ENCODE results near the gene WWOX. TPM values are rescaled to one million over a fixed set of nuclear protein-coding genes. Genes with fewer than 3 reads are reported as not detected.

WWOX gene
- total and polyA plus RNA-seq, 2 of the 13 experiments (the other 11 are each of a cell fraction or from before 2014, with no cell fraction given) = 9.1 to 37.4 TPM

DNA sequence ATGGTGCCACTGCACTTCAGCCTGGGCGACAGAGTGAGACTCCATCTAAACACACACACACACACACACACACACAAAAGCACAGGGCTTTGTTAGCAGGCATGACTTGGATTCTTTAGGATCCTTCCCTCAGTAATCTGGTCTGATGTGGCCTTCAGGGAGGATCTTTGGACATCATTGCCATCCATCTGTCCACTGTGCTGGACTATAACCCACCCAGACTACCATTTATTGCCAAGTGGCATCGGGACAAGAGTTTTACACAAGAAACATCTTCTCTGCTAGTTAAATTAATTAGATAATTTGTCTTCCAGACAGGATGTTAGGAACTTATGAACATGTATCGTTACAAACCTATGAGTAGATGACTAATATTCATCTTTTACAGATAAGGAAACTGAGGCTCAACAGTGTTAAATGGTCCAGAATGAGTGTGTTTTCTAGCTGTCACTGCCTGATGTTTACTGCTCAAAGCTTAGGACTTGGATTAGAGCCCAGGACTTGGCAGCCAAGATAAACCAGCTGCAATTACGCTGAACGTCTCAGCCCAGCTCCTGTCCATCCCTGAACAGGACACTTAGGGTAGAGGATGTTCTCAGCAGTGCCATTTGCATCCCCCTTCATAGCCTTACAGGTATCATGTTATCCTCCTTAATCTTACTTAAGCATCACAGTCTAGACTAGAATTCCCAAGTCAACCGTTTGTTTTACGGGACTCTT lies 285.8 kb downstream of the WWOX start:
- H3K79me2 ChIP-seq (ENCODE audit: insufficient read depth, low read length) = no peaks in the 10 kb centered on the region
- TF ChIP-seq ZFY (CRISPR knock-in tag; IDR thresholded peaks at IDR 0.05) (no peak), EEA1 (CRISPR knock-in tag; IDR thresholded peaks at IDR 0.05; ENCODE audit: borderline replicate concordance) (no peak), HOXD1 (CRISPR knock-in tag; IDR thresholded peaks at IDR 0.05) (no peak), HOXA5 (CRISPR knock-in tag; IDR thresholded peaks at IDR 0.05) (no peak), TBX2 (CRISPR knock-in tag; IDR thresholded peaks at IDR 0.05; ENCODE audit: borderline replicate concordance) (no peak), NR2F2 (IDR thresholded peaks at IDR 0.05; ENCODE audit: borderline replicate concordance, low read depth) (no peak)
- TF ChIP-seq, protein P1, sequence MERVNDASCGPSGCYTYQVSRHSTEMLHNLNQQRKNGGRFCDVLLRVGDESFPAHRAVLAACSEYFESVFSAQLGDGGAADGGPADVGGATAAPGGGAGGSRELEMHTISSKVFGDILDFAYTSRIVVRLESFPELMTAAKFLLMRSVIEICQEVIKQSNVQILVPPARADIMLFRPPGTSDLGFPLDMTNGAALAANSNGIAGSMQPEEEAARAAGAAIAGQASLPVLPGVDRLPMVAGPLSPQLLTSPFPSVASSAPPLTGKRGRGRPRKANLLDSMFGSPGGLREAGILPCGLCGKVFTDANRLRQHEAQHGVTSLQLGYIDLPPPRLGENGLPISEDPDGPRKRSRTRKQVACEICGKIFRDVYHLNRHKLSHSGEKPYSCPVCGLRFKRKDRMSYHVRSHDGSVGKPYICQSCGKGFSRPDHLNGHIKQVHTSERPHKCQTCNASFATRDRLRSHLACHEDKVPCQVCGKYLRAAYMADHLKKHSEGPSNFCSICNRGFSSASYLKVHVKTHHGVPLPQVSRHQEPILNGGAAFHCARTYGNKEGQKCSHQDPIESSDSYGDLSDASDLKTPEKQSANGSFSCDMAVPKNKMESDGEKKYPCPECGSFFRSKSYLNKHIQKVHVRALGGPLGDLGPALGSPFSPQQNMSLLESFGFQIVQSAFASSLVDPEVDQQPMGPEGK (CRISPR knock-in tag; IDR thresholded peaks at IDR 0.05) = no peak
- TF ChIP-seq, protein P2, sequence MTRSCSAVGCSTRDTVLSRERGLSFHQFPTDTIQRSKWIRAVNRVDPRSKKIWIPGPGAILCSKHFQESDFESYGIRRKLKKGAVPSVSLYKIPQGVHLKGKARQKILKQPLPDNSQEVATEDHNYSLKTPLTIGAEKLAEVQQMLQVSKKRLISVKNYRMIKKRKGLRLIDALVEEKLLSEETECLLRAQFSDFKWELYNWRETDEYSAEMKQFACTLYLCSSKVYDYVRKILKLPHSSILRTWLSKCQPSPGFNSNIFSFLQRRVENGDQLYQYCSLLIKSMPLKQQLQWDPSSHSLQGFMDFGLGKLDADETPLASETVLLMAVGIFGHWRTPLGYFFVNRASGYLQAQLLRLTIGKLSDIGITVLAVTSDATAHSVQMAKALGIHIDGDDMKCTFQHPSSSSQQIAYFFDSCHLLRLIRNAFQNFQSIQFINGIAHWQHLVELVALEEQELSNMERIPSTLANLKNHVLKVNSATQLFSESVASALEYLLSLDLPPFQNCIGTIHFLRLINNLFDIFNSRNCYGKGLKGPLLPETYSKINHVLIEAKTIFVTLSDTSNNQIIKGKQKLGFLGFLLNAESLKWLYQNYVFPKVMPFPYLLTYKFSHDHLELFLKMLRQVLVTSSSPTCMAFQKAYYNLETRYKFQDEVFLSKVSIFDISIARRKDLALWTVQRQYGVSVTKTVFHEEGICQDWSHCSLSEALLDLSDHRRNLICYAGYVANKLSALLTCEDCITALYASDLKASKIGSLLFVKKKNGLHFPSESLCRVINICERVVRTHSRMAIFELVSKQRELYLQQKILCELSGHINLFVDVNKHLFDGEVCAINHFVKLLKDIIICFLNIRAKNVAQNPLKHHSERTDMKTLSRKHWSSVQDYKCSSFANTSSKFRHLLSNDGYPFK (CRISPR knock-in tag; IDR thresholded peaks at IDR 0.05; ENCODE audit: borderline replicate concordance) = no peak
- ChIA-PET POLR2A (no interaction called here), CTCF (ENCODE audit: low intra/inter-chr PET ratio, low total read pairs) (no interaction called here)
- no peaks in the 10 kb centered on the region for H4K20me1 ChIP-seq (ENCODE audit: insufficient read depth, low read length)
- FAIRE-seq = no peak
- no peaks in the 10 kb centered on the region for H3K27me3 ChIP-seq (ENCODE audit: control insufficient read depth in 1 of 2, insufficient read depth in 2 of 2, low read length in 2 of 2)
- H3K9ac ChIP-seq (ENCODE audit: insufficient read depth, low read depth, low read length) = no peak overlapping the region
- H2AFZ ChIP-seq (ENCODE audit: low read length) = no peak overlapping the region
- WGBS (ENCODE audit: low lambda C conversion rate) = 88% methylated on average over 7 of the region's 7 CpGs
- no peak for ATAC-seq
- no peaks in the 10 kb centered on the region for H3K36me3 ChIP-seq (replicated peaks in 1 of 2; ENCODE audit: control insufficient read depth in 1 of 2, insufficient read depth in 2 of 2, low read length in 2 of 2)
- in situ Hi-C loops (cut with HindIII; ENCODE audit: extremely low pct_ligation_motif_present, low pct_unique_long_range_greater_than_20kb) (no loop called here), intact Hi-C loops (cut with micrococcal nuclease; ENCODE audit: unreplicated experiment) (no loop called here)
- H3K4me1 ChIP-seq (ENCODE audit: insufficient read depth, low read length) = no peaks in the 10 kb centered on the region
- H3K9me3 ChIP-seq (ENCODE audit: low read length) = no peaks in the 10 kb centered on the region
- DNase-seq (ENCODE audit: low spot score) = no peak
- H3K4me2 ChIP-seq (ENCODE audit: low read depth, low read length) = no peak overlapping the region
- H3K27ac ChIP-seq (ENCODE audit: extremely low read length, insufficient read depth, low read length) = no peak overlapping the region
- H3K4me3 ChIP-seq (replicated peaks in 1 of 3; ENCODE audit: insufficient read depth in 1 of 3, low read depth in 2 of 3, low read length in 3 of 3) = no peak overlapping the region
- BruUV-seq (replicated peaks) = no TSS peak
